ENCODE results near the gene COQ2. TPM values are rescaled to one million over a fixed set of nuclear protein-coding genes. Genes with fewer than 3 reads are reported as not detected.

The COQ2 gene
- total and polyA plus RNA-seq, 2 experiments from 2014 or later, result 9.5 to 19.1 TPM

DNA sequence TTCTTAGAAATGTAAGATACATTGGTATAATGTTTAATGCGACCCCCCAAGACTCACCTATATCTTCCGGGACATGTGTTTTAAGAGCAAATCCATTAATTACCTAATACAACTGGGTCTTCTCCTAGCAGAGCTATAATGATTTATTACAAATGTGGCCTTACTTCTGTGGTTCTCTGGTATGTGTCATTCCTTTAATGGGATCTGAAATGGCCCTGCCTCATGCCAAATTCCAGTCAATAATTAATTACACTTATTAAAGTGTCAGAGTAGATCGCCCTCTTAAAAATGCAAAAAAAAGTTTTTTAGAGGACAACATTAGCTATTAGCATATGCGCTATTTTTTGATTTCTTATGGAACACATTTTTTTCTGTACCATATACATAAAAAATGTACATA is 33.1 kb upstream of the COQ2 start:
- H2AFZ ChIP-seq, result no peak overlapping the region
- TF ChIP-seq EZH2 (IDR thresholded peaks at IDR 0.05; ENCODE audit: insufficient read depth, poor library complexity, severe bottlenecking) (no peak), EZH2phosphoT487 (IDR thresholded peaks at IDR 0.05; ENCODE audit: insufficient read depth, low read depth) (no peak)
- no peak for DNase-seq
- WGBS, 2 experiments (ENCODE audit: low coverage in 1 of 2, low lambda C conversion rate in 2 of 2, missing lambda C conversion rate in 2 of 2), result 56 to 58% methylated on average over 4 of the region's 4 CpGs
- no peaks in the 10 kb centered on the region for H3F3A ChIP-seq (ENCODE audit: insufficient read depth)
- H3K4me1 ChIP-seq (ENCODE audit: insufficient read depth), result no peaks in the 10 kb centered on the region
- H4K20me1 ChIP-seq (ENCODE audit: insufficient read depth), result no peaks in the 10 kb centered on the region
- no peaks in the 10 kb centered on the region for H3K36me3 ChIP-seq (ENCODE audit: low read depth)
- no peak overlapping the region for H3K4me2 ChIP-seq (ENCODE audit: unreplicated experiment)
- H3K9ac ChIP-seq, result no peak overlapping the region
- no peaks in the 10 kb centered on the region for H3K79me2 ChIP-seq (ENCODE audit: insufficient read depth)
- H3K27ac ChIP-seq, result no peak overlapping the region
- in situ Hi-C loops (cut with MboI), result no loop called here
- no peak overlapping the region for H3K4me3 ChIP-seq
- H3K9me3 ChIP-seq (ENCODE audit: low read depth), result no peaks in the 10 kb centered on the region
- no peaks in the 10 kb centered on the region for H3K9me2 ChIP-seq (ENCODE audit: insufficient read depth)
- no peaks in the 10 kb centered on the region for H3K27me3 ChIP-seq (replicated peaks; ENCODE audit: insufficient read depth)

DNA sequence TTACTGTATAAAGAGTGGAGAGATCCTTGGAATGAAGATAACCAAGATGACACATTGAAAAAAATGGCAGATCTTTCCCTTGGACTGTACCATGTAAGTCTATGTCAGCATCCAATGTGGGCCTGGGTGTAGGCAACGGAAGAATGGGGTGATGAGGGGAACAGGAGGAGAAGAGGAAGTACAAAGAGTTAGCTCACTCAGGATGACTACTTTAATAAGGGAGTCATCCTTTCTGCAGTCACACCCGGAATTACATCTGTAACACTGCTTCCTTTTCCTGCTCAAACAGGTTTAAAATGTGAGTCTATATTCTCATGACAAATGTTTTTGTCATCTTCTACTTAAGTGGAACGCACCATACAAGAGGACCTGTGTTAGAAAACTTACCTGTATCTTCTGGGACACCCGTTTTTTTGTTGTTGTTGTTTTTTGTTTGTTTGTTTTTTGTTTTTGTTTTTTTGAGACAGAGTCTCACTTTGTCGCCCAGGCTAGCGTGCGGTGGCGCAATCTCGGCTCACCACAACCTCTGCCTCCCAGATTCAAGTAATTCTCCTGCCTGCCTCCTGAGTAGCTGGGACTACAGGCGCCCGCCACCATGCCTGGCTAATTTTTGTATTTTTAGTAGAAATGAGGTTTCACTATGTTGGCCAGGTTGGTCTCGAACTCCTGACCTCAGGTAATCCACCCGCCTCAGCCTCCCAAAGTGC is 32.0 kb upstream of the COQ2 start:
- no peaks in the 10 kb centered on the region for H3K27me3 ChIP-seq (replicated peaks; ENCODE audit: insufficient read depth)
- no peaks in the 10 kb centered on the region for H4K20me1 ChIP-seq (ENCODE audit: insufficient read depth)
- no peaks in the 10 kb centered on the region for H3K36me3 ChIP-seq (ENCODE audit: low read depth)
- H3K79me2 ChIP-seq (ENCODE audit: insufficient read depth), result no peaks in the 10 kb centered on the region
- no peak overlapping the region for H3K4me2 ChIP-seq (ENCODE audit: unreplicated experiment)
- no peak overlapping the region for H3K4me3 ChIP-seq
- no peak overlapping the region for H3K27ac ChIP-seq
- TF ChIP-seq EZH2phosphoT487 (IDR thresholded peaks at IDR 0.05; ENCODE audit: insufficient read depth, low read depth), result no peak
- H2AFZ ChIP-seq, result no peak overlapping the region
- H3K9me3 ChIP-seq (ENCODE audit: low read depth), result no peaks in the 10 kb centered on the region
- peak; percentile 36 for DNase-seq
- 81 to 86% methylated on average over 13 of the region's 13 CpGs for WGBS, 2 experiments (ENCODE audit: low coverage in 1 of 2, low lambda C conversion rate in 2 of 2, missing lambda C conversion rate in 2 of 2)
- no peaks in the 10 kb centered on the region for H3F3A ChIP-seq (ENCODE audit: insufficient read depth)
- no peak overlapping the region for H3K9ac ChIP-seq
- in situ Hi-C loops (cut with MboI), result no loop called here
- no peaks in the 10 kb centered on the region for H3K9me2 ChIP-seq (ENCODE audit: insufficient read depth)
- no peaks in the 10 kb centered on the region for H3K4me1 ChIP-seq (ENCODE audit: insufficient read depth)

DNA sequence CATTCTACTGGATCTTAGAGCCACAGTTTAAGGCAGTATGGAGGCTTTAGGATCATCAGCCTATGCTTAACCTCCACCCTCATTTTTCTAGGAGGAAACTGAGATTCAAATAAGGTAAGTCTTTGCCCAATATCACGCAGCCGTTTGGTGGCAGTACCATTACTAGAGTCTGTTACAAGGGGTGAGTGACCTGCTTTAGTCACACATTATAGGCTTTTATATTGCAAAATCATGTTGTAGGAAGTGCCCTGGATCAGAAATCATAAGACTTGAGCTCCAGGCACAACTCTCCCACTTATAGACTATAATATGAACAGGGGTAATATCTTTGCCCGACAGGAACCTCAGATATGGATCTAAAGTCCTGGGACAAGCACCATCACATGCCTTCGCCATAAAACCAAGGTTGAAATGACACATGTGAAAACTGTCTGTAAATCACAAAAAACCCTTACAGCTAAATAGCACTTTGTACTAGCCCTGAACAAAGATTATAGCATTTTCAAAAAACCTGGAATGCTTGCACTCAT is 30.8 kb upstream of the COQ2 start:
- no peak for DNase-seq
- no peak overlapping the region for H3K4me2 ChIP-seq (ENCODE audit: unreplicated experiment)
- H3K9me3 ChIP-seq (ENCODE audit: low read depth), result no peaks in the 10 kb centered on the region
- H3K27ac ChIP-seq, result no peak overlapping the region
- TF ChIP-seq EZH2phosphoT487 (IDR thresholded peaks at IDR 0.05; ENCODE audit: insufficient read depth, low read depth), result no peak
- TF ChIP-seq EZH2 (IDR thresholded peaks at IDR 0.05; ENCODE audit: insufficient read depth, poor library complexity, severe bottlenecking), result no peak
- H3K36me3 ChIP-seq (ENCODE audit: low read depth), result no peaks in the 10 kb centered on the region
- H4K20me1 ChIP-seq (ENCODE audit: insufficient read depth), result no peaks in the 10 kb centered on the region
- no peaks in the 10 kb centered on the region for H3K27me3 ChIP-seq (replicated peaks; ENCODE audit: insufficient read depth)
- 80 to 87% methylated on average over 4 of the region's 4 CpGs for WGBS, 2 experiments (ENCODE audit: low coverage in 1 of 2, low lambda C conversion rate in 2 of 2, missing lambda C conversion rate in 2 of 2)
- H3K9ac ChIP-seq, result no peak overlapping the region
- no peak overlapping the region for H3K4me3 ChIP-seq
- no peaks in the 10 kb centered on the region for H3K4me1 ChIP-seq (ENCODE audit: insufficient read depth)
- no peak overlapping the region for H2AFZ ChIP-seq
- H3F3A ChIP-seq (ENCODE audit: insufficient read depth), result no peaks in the 10 kb centered on the region
- no peaks in the 10 kb centered on the region for H3K9me2 ChIP-seq (ENCODE audit: insufficient read depth)
- H3K79me2 ChIP-seq (ENCODE audit: insufficient read depth), result no peaks in the 10 kb centered on the region
- in situ Hi-C loops (cut with MboI), result no loop called here

DNA sequence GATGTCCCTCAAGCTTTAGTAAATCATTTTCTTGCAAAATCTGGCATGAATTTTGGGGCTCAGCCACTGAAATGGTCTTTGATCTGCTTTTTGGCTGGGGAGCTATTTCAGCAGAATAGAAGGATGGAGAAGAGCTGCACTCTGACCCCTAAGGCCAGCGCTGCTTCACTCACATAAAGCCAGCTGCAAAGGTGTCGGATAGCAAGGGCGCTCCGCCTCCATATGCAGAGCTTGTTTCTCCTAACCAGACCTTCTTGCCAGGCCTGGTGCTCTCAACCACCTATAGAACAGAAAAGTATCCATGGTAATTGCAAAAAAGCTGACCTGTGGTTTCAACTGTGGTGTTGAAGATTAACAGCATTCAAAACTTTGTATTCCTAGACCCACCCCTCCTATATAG is 24.1 kb upstream of the COQ2 start:
- H3K79me2 ChIP-seq (ENCODE audit: insufficient read depth), result no peaks in the 10 kb centered on the region

More for the DNA sequence above, 24.1 kb upstream of the COQ2 start:
- Histone ChIP-seq H3K9me2 (ENCODE audit: insufficient read depth) (no peaks in the 10 kb centered on the region), H4K20me1 (ENCODE audit: insufficient read depth) (no peaks in the 10 kb centered on the region), H3K27ac (no peak overlapping the region), H3K4me1 (ENCODE audit: insufficient read depth) (no peaks in the 10 kb centered on the region), H3K9me3 (ENCODE audit: low read depth) (no peaks in the 10 kb centered on the region), H2AFZ (no peak overlapping the region), H3K4me3 (no peak overlapping the region), H3K4me2 (ENCODE audit: unreplicated experiment) (no peak overlapping the region), H3F3A (ENCODE audit: insufficient read depth) (no peaks in the 10 kb centered on the region), H3K9ac (no peak overlapping the region), H3K36me3 (ENCODE audit: low read depth) (no peaks in the 10 kb centered on the region), H3K27me3 (replicated peaks; ENCODE audit: insufficient read depth) (no peaks in the 10 kb centered on the region)
- 65 to 66% methylated on average over 4 of the region's 4 CpGs for whole genome bisulfite sequencing, 2 experiments (ENCODE audit: low coverage in 1 of 2, low lambda C conversion rate in 2 of 2, missing lambda C conversion rate in 2 of 2)
- no peak for TF ChIP-seq EZH2phosphoT487 (IDR thresholded peaks at IDR 0.05; ENCODE audit: insufficient read depth, low read depth)
- no peak for TF ChIP-seq EZH2 (IDR thresholded peaks at IDR 0.05; ENCODE audit: insufficient read depth, poor library complexity, severe bottlenecking)
- DNase-seq, result no peak
- in situ Hi-C loops (cut with MboI), result no loop called here
